Fibroblast of mammary gland (primary cell): ENCODE measurements around the gene ALMS1.
"Not testable (repeated sequence)": the region's sequence is repeated elsewhere in the genome, so short reads cannot be mapped to it uniquely, and the experiment has no call there.

Experiments used
- DNase-seq: peaks from one replicate; pipeline ENCODE4 v3.0.0-alpha.2; 2010; ENCODE audit warnings: low read depth
- H3K4me3 ChIP-seq: 2 replicates; pipeline ENCODE4 v1.5.1; 2011; ENCODE audit warnings: low read depth, mild to moderate bottlenecking, low read length, moderate library complexity; ENCODE audit not compliant: control insufficient read depth
- TF ChIP-seq, protein P1 (sequence below): conservative IDR thresholded peaks from 2 replicates; pipeline ENCODE4 v1.5.1; 2011; ENCODE audit warnings: low read depth, low read length, inconsistent platforms; ENCODE audit not compliant: control insufficient read depth, insufficient read depth

Gene ALMS1

DNA sequence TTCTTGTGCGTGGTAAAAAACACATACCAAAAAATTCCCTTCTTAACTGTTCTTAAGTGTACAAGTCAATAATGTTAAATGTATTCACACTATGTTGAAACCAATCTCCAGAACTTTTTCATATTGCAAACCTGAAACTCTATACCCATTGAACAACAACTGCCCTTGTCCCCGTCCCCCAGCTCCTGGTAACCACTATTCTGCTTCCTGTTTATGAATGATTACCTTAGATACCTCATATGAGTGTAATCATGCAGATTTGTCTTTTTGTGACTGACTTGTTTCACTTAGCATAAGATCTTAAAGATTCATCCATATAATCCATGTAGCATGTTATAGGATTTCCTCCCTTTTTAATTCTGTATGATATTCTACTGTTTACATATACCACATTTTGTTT, 196.7 kb downstream of the ALMS1 start:
- TF ChIP-seq, protein P1, sequence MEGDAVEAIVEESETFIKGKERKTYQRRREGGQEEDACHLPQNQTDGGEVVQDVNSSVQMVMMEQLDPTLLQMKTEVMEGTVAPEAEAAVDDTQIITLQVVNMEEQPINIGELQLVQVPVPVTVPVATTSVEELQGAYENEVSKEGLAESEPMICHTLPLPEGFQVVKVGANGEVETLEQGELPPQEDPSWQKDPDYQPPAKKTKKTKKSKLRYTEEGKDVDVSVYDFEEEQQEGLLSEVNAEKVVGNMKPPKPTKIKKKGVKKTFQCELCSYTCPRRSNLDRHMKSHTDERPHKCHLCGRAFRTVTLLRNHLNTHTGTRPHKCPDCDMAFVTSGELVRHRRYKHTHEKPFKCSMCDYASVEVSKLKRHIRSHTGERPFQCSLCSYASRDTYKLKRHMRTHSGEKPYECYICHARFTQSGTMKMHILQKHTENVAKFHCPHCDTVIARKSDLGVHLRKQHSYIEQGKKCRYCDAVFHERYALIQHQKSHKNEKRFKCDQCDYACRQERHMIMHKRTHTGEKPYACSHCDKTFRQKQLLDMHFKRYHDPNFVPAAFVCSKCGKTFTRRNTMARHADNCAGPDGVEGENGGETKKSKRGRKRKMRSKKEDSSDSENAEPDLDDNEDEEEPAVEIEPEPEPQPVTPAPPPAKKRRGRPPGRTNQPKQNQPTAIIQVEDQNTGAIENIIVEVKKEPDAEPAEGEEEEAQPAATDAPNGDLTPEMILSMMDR = no peak
- no peak overlapping the region for H3K4me3 ChIP-seq
- DNase-seq = no peak

DNA sequence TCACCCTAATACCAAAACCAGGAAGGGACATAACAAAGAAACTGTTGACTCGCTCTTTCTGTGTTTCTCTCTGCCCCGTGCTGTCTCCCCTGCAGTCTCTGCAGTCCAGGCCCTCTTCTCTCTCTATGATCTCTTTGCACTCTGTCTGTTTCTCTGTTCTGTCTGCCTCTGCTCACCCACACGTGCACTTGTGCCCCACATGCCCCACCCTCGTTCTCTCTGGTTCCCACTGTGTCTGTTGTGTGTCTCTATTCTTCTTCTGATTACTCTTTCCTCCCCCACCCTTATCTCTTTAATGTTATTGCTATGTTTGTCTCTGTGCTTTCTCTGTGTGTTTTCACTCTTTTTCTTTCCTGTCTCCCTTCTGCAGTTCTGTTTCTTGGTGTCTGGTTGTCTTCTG, 202.5 kb downstream of the ALMS1 start:
- DNase-seq = no peak
- TF ChIP-seq, protein P1 = no peak
- no peak overlapping the region for H3K4me3 ChIP-seq

DNA sequence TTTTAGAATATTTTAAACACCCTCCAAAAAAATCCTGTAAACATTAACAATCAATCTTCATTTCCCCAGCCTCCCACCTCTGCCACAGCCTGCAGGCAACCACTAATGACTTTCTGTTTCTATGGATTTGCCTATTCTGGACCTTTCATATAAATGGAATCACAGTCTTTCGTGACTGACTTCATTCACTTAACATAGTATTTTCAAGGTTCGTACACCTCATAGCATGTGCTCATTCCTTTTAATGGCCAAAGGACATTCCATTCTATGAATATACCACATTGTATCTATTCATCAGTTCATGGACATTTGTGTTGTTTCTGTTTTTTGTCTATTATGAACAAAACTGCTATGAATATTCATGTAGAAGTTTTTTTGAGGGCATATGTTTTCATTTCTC, 208.0 kb downstream of the ALMS1 start:
- TF ChIP-seq, protein P1 = no peak
- DNase-seq = no peak
- H3K4me3 ChIP-seq = no peak overlapping the region

DNA sequence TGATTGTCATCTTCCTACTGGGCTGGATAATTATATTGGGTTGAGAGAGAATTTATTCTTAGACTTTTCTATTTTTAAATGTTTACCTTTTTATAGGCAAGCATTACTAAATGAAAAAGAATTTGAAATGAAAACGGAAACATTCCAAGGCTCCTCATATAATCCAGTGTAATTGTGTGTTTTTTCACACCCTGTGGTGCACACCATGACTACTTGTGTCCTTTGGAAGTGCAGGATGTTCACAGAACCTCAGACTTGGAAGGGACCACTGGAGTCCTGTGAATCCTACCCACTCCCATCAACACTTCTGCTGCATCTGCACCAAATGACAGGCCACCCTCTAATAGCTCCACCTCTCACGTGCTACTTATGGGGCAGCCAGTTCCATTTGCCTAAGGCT, 208.6 kb downstream of the ALMS1 start:
- TF ChIP-seq, protein P1 = no peak
- no peak for DNase-seq
- no peak overlapping the region for H3K4me3 ChIP-seq

DNA sequence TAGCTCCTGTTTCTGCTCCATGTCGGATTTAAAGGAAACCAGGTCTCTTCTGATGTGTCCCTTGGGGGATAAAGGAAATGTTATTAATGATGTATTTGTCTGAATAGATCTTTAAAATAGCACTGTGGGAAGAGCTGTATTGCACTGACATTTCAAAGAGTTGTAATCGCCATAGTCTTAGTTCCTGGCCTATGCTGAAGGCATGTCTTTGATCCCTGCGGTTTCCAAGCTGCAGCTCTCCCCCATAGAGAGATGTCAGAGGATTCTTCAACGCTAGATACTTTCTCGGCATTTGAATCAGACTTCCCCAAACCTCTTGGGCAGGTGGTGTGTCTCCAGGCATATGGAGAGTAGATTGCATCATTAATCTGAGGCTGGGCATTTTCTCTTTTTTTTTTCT, 216.1 kb downstream of the ALMS1 start:
- TF ChIP-seq, protein P1 = no peak
- H3K4me3 ChIP-seq = no peak overlapping the region
- DNase-seq = no peak

DNA sequence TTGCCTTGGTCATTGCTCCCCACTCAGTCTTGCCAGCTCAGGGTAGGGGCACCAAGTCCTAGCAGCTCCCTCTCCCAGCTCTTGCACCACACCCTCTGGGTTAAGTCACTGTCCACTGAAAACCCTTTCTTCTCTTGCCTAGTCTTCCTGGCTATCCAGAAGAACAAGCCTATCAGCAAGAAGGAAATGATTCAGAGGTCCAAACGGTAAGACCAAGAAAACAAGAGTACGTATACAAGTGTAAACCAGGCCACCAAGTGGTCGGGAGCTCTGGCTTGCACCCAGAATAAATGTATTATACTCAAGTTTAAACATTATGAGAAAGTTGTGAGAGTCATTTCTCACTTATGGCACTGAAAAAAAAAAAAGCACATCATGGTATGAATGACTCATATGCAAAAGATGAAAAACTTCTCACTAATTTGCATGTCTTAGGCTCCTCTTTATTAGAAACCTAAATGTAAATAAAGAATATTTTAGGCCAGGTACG, 217.5 kb downstream of the ALMS1 start:
- H3K4me3 ChIP-seq = not testable (repeated sequence)
- peak; percentile 25 for DNase-seq

DNA sequence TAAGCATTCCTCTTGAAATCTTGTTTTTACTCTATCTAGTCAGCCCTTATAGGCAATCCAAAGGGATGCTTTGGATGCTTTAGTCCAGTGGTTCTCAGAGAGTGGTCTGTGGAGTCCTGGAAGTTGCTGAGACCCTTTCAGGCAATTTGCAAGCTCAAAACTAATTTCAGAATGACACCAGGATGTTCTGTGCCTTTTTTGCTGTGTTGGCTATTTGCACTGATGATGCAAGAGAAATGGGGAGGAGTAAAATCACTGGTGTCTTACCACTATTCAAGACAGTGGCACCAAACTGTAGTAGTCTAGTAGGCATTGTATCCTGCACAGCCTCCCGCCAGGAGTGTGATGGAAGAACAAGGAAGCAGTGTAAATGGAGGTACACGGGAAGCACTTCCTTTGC, 219.0 kb downstream of the ALMS1 start:
- H3K4me3 ChIP-seq, DNase-seq: not testable (repeated sequence)

DNA sequence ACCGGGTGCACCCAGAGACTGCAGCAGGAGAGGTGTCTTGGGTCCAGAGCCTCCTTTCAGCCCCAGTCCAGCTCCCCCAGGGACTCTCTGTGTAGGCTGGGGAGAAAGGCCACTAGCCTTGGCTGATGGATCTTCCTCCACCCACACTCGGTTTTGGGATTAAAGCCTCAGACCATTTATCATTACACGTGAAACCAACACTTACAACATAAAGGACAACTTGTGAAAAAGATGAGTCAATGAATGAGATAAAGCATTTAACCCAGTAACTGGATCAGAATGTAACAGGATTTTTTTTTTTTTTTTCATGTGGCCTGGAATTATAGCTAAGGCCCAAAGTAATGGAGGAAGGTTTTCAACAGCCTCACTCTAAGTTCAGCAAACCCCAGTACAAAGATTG, 224.5 kb downstream of the ALMS1 start:
- TF ChIP-seq, protein P1 = no peak
- peak; percentile 75 for DNase-seq
- H3K4me3 ChIP-seq = no peak overlapping the region
